ENCODE data around the gene IGLL5.

The IGLL5 gene

DNA sequence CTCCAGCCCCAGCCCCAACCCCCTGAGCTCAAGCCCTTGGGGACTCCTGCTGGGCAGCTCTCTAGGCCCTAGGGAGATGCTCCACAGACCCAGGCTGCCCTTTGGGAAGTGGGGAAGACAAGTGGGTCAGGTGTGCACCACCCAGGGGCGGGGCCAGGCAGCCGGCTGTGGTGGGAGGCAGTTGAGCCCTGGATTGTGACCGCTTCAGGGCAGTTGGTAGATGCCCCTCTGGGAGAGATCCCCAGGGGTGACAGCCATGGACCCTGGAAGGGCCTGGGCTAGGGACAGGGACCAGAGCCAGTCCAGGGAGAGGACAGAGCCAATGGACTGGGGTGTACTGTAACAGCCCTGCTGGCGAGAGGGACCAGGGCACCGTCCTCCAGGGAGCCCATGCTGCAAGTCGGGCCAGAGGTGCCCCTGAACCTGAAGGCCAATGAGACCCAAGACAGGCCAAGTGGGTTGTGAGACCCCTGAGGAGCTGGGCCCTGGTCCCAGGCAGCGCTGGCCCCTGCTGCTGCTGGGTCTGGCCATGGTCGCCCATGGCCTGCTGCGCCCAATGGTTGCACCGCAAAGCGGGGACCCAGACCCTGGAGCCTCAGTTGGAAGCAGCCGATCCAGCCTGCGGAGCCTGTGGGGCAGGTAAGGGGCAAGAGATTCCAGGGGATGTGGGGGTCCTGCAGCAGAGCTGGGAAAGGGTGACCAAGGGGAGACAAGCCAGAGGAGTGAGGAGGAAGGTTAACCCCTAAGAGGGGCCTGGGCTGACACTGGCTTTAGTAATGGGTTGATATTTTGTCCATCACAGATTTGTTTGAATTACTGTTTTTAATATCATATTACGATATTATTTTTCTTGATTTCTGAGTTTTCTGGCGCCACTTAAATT, at the start of gene IGLL5:
TSS of gene IGLL5 (plus strand) at position 196 of the 883 bp plus-strand sequence. CDS start at position 434, 238 bp downstream.
- DNase-seq = no peak

DNA sequence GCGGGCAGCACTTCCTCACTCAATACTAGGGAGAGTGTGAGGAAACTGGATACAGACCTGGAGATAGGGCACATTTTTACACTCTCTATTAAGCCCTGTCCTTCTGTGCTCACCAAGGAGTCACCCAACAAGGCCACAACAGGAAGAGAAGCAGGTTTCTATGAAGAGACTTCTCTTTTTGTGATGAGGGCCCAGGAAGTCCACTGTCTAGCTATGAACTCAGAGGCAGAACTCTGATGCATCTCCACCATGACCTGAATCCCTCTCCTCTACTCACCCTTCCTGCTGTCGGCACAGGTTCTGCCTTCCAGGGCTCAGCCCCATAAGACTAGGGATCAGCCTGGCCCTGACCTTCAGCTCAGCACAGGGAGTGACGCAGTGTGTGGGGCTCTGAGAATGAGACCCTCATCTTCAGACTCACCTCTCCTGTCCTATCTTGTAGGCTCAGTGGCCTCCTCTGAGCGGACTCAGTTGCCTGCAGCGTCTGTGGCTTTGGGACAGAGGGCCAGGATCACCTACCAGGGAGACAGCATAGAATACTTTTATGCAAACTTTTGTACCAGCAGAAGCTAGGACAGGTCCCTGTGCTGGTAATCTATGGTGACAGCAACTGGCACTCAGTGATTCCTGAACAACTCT, 49.3 kb upstream of the IGLL5 start:
- DNase-seq = no peak

GRCh38 chr22:22839570-22840314, 47.9 kb upstream of the IGLL5 start:
- DNase-seq = no peak

GRCh38 chr22:22840780-22841179, 46.8 kb upstream of the IGLL5 start:
- DNase-seq = no peak

GRCh38 chr22:22841598-22841997, 46.0 kb upstream of the IGLL5 start:
- no peak for DNase-seq

DNA sequence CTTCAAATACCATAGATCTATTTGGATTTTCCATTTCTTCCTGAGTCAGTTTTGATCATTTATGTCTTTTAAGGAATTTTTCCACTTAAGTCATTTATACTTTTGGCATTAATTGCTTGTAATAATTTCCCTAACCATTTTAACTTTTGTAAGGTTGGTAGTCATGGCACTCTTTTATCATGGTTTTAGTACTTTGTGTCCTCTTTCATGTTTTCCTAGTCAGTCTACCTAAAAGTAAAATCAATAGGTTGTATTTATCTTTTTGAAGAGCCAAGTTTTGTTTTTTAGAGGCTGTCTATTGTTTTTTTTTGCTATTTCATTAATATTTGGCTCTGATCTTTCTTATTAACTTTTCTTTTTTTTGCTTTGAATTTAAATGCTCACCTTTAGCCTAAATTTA, 45.5 kb upstream of the IGLL5 start:
- no peak for DNase-seq

- no peak for DNase-seq
Measured at GRCh38 chr22:22843848-22844247, 43.8 kb upstream of the IGLL5 start.

DNA sequence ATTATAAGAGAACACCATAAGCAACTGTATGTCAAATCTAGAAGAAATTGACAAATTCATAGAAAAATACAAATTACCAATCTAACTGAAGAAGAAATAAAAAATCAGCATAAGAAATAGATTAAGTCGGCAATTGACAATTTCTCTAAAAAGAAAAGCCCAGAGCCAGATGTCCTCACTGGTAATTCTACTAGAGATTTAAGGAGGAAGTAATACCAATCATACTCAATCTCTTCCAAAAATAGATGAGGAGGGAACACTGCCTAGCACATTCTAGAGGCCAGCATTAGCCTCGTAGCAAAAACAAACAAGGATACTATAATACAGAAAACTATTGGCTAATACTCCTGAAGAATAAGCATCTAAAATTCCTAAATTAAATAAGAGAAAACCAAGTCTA, 40.4 kb upstream of the IGLL5 start:
- DNase-seq = no peak

DNA sequence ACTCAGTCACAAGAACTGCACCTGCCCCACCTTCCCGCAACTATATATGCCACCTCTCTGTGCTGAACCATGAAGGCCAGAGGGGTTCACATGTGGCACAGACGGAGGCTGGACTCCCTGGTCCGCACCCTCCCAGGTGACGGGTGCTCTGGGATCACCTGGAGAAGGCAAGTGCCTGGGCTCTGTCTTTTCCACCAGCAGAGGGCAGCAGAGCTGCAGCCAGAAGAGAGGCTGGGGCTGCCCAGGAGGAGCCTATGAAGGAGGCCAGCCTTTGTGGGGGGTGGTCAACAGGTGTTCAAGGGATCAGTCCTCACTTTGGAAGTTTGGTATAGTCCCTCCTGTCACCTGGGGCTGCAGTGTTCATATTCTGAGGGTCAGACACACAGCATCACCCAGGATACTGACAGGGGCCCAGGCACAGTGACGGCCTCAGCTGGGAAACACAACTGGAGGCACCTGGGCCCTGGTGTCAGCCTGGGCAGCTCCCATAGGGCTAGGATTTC, 39.2 kb upstream of the IGLL5 start:
- DNase-seq = peak; percentile 79 to 82

DNA sequence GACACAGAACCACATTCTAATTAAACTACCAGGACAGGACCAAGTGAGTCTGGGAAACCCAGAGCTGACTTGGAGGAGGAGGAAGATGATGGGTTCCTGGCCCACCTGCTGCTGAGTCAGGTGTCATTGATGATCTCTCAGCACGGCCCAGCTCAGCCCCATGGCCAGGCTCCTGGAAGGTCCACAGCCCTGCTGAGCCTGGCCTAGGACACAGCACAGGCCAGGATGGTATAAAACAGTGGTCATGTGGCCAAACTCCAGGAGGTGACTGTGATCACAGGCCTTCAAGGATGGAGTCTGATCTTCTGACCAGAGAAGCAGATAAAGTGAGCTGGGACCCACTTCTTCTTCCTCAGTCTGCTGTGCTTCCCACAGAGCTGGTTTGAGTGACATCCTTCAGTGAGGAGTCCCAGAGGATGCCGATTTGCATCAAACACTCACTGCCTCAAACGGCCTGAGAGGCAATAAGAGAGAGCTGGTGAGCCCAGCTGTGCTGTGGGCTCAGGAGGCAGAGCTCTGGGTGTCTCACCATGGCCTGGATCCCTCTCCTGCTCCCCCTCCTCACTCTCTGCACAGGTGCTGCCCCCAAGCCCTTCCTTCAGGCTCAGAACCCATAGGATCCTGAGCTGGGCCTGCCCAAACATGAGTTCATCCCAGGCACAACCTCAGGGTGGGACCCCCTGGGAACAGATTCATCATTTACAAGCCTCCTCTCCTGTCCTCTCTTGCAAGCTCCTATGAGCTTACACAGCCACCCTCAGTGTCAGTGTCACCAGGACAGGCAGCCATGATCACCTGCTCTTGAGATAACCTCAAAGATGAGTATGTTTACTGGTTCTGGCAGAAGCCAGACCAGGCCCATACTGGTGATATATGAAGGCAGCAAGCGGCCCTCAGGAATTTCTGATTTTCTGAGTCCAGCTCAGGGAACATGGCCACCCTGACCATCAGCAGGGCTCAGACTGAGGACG, 37.7 kb upstream of the IGLL5 start:
- DNase-seq = no peak

GRCh38 chr22:22851969-22852368, 35.6 kb upstream of the IGLL5 start:
- DNase-seq = no peak

- no peak for DNase-seq
Measured at GRCh38 chr22:22853713-22854112, 33.9 kb upstream of the IGLL5 start.

GRCh38 chr22:22854466-22854865, 33.1 kb upstream of the IGLL5 start:
- DNase-seq = no peak

DNA sequence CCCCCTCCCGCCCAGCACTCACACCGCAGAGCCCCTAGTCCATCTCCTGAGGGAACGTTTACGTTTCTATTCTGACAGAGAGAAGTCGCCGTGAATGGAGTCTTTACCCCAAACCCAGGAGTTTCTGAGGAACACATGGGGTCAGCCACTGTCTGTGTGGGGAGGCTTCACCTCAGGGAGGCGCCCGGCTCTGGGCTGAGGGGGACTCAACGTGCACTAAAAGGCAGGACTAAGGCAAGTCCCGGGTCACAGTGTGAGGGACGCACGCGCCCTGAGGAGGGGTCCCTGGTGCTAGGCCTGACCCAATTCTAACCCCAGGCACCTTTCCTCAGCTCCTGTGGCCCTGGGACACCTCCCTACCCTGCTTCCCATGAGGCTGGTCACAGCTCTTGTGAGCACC, 32.5 kb upstream of the IGLL5 start:
- DNase-seq = no peak

- peak; percentile 39 to 42 for DNase-seq
Measured at GRCh38 chr22:22855617-22856308, 31.9 kb upstream of the IGLL5 start.

GRCh38 chr22:22856364-22856763, 31.3 kb upstream of the IGLL5 start:
- DNase-seq = no peak

DNA sequence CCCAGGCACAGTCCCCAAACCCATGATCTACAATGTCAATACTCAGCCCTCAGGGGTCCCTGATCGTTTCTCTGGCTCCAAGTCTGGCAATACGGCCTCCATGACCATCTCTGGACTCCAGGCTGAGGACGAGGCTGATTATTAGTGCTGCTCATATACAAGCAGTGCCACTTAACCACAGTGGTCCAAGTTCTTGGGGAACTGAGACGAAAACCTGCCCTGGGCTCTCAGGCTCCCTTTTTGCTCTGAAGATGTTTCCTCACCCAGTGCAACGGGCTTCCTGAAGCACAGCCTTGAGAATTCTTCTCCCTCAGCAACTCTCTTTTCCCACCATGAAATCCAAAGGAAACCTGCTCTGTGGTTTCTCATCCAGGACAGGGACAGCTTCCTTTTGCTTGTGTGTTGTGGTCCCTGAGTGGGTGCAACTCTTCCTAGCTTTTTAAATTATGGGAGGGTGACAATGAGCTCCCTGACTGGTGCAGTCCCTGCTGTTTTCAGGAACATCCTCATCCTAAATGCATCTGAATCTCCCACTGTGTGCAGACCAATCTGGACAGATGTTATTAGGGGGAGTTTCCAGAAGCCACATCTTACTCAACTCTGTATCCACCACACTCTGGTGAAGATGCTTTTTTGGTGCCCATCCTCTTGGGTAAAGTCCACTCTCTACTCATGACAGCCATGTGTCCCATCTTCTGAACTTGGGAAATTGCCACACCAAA, 30.6 kb upstream of the IGLL5 start:
- no peak for DNase-seq

GRCh38 chr22:22857607-22858558, 29.7 kb upstream of the IGLL5 start:
- DNase-seq = no peak

GRCh38 chr22:22858559-22858937, 29.1 kb upstream of the IGLL5 start:
- DNase-seq = no peak

DNA sequence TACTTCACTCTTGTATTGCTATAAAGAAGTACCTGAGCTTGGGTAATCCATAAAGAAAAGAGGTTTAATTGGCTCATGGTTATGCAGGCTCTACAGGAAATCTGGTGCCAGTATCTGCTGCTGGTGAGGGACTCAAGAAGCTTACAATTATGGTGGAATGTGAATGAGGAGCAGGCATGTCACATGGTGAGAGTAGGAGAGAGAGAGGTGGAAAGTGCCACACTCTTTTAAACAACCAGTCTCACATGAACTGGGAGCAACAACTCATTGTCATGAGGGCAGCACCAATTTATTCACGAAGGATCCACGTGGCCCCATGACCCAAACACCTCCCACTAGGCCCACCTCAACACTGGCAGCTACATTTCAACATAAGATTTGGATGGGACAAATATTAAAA, 24.6 kb upstream of the IGLL5 start:
- DNase-seq = no peak

Data from activated CD4-positive, alpha-beta T cell treated with anti-CD3 and anti-CD28 coated beads, Interleukin-2, amount 50 U/mL, for 48 hours (primary cell).